Measurements from ENCODE around the gene FNDC10.
"Not testable (repeated sequence)": the region's sequence is repeated elsewhere in the genome, so short reads cannot be mapped to it uniquely, and the experiment has no call there.

FNDC10 gene

DNA sequence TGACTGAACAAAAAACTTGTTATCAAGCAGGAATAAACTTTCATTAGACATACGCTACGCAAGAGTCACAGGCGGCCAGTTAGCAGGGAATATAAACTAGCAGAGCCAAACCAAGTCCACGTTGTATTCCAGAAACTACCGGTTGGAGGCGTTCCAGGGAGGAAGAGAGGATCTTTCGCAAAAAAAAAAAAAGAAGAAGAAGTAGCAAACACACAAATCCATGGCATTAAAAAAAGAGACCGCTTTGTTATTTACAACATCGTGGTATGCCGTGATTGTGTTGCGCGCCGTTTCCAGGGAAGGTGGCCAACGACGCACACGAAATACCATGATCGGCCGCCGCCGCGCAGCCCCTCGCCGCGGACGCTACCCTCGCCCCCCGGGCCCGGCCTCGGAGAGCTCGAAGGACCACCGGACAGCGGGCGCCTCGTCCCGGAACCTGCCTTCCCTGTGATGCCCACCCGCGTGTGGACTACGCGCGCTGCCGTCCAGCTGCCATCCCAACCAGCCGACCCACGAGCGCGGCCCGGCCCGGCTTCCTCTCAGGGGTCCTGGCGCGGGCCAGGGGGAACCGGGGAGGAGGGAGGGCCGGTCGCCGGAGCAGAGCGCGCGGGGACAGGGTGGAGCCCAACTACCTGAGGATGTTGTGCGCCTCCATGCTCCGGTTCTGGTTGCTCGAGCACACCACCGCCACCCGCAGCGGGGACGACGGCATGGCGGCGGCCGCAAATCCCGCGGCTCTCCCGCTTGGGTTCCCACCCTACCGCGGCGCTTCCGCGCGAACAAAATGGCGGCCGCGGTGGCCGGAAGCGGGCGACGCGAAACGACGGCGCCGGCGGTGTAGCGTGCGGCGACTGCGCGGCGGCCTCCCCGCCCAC is 25.9 kb downstream of the FNDC10 start:
- Histone ChIP-seq H3K27me3 (ENCODE audit: insufficient read depth, low read length) (peaks cover 7% of the 10 kb centered on the region), H2AFZ (ENCODE audit: low read depth, low read length) (peak overlapping the region; percentile 22), H3K36me3 (ENCODE audit: insufficient read depth, low read length) (peaks cover 11% of the 10 kb centered on the region), H3K4me1 (ENCODE audit: insufficient read depth, low read length) (peaks cover 13% of the 10 kb centered on the region), H3K4me3 (ENCODE audit: low read length) (peak overlapping the region; percentile 88), H3K9me3 (ENCODE audit: low read length) (no peaks in the 10 kb centered on the region)

DNA sequence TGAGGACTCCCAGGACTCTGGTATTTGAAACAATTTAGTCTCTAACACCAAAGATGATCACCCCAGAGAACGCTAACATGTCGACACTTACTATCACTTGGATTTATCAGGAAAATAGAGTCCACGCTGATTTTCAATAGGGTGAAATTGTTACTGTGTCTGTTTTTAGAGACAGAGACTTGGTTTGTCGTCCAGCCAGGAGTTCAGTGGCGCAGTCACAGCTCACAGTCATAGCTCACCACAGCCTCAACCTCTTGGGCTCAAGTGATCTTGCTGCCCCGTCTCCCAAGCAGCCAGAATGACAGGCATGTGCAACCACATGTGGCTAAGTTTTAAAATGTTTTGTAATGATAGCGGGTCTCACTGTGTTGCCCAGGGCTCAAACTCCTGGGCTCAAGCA is 30.6 kb downstream of the FNDC10 start:
- Histone ChIP-seq H2AFZ (ENCODE audit: low read depth, low read length) (no peak overlapping the region), H3K4me3 (ENCODE audit: low read length) (no peak overlapping the region), H3K36me3 (ENCODE audit: insufficient read depth, low read length) (peaks cover 26% of the 10 kb centered on the region), H3K27me3 (ENCODE audit: insufficient read depth, low read length) (no peaks in the 10 kb centered on the region), H3K4me1 (ENCODE audit: insufficient read depth, low read length) (peaks cover 6% of the 10 kb centered on the region), H3K9me3 (ENCODE audit: low read length) (no peaks in the 10 kb centered on the region)

DNA sequence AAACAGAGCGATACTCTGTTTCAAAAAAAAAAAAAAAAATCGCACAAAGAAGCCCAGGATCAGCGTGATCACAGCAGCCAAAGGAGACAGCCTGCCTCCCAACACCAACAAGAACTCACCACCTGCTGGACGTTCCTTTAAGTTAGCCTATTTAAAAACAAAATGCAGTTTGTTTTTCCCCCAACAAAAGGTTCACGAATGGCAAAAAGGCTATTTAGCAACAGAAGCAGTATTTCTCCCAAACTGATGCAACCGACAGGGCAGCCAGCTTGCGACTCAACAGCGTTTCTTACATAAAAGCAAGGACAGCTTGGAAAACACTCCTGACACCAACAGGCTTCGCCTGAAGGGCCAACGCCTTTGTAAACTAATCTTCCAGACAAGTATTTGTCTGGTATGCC is 32.0 kb downstream of the FNDC10 start:
- H2AFZ ChIP-seq (ENCODE audit: low read depth, low read length) = no peak overlapping the region
- no peaks in the 10 kb centered on the region for H3K4me1 ChIP-seq (ENCODE audit: insufficient read depth, low read length)
- H3K9me3 ChIP-seq (ENCODE audit: low read length) = no peaks in the 10 kb centered on the region
- peaks cover 39% of the 10 kb centered on the region for H3K36me3 ChIP-seq (ENCODE audit: insufficient read depth, low read length)
- no peaks in the 10 kb centered on the region for H3K27me3 ChIP-seq (ENCODE audit: insufficient read depth, low read length)
- no peak overlapping the region for H3K4me3 ChIP-seq (ENCODE audit: low read length)

DNA sequence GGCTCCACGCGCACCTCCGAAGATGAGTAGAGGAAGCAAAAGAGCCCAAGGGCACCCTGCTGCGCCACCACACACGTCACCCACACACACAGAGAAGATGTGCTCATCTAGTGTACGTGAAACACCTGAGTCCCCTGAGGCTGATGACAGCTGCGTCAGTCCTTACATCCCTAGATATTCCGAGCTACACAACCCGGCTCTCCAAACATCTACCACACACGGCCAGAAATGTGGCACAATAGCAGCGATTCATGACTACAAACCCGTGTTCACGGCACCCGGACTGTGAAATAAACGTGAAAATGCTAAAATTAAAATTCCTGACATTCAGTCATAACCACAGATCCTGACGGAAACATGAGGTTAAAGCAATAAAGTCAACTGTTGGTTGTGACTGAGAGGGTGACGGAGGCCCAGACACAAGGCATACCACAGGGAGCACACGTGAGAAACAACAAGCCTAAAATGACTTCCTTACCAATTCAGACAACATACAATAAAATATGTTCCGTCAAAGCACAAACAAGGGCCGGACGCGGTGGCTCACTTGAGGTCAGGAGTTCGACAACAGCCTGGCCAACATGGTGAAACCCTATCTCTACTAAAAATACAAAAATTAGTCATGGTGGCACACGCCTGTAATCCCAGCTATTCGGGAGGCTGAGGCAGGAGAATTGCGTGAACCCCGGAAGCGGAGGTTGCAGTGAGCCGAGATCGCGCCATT is 32.6 kb downstream of the FNDC10 start:
- Histone ChIP-seq H3K4me1 (ENCODE audit: insufficient read depth, low read length) (no peaks in the 10 kb centered on the region), H3K4me3 (ENCODE audit: low read length) (no peak overlapping the region), H3K9me3 (ENCODE audit: low read length) (no peaks in the 10 kb centered on the region), H3K27me3 (ENCODE audit: insufficient read depth, low read length) (no peaks in the 10 kb centered on the region), H2AFZ (ENCODE audit: low read depth, low read length) (no peak overlapping the region), H3K36me3 (ENCODE audit: insufficient read depth, low read length) (peaks cover 44% of the 10 kb centered on the region)

DNA sequence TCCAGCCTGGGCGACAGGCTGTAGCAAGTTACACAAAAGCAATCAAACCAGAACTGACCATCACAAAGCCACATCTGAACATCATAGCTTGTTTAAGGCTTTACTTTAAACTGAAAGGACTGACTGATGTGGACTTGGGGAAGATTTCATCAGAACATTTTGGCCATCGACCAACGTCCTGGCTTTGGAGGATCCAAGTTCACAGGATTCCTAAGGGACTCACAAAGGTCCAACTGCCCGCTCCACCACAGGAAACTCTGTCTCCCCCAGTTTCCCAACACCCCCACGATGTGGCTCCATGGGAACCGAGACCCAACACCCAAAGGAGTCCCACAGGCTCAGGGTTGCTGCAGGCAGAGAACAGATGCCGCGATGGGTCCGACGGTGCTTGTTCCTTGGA is 34.6 kb downstream of the FNDC10 start:
- H3K4me1 ChIP-seq (ENCODE audit: insufficient read depth, low read length) = no peaks in the 10 kb centered on the region
- no peak overlapping the region for H3K4me3 ChIP-seq (ENCODE audit: low read length)
- no peak overlapping the region for H2AFZ ChIP-seq (ENCODE audit: low read depth, low read length)
- H3K27me3 ChIP-seq (ENCODE audit: insufficient read depth, low read length) = no peaks in the 10 kb centered on the region
- peaks cover 58% of the 10 kb centered on the region for H3K36me3 ChIP-seq (ENCODE audit: insufficient read depth, low read length)
- H3K9me3 ChIP-seq (ENCODE audit: low read length) = no peaks in the 10 kb centered on the region

DNA sequence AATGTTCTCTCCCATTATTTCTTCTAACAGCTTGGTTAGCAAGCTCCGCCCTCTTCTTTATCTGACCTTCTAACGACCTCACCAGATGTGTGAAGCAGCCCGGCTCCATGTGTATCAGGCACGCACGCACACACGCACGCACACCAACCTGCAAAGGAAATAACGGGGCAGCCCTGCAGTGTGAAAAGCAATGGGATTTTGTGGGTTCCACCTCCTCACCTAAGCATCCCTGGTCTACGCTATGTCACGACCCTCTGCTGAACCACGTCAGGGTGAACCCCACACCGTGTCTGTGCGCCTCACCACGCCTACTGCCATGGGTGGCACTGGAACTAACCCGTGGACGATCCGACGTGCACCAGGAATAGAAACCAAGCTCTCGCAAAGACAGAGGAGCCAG is 35.7 kb downstream of the FNDC10 start:
- Histone ChIP-seq H3K4me1 (ENCODE audit: insufficient read depth, low read length) (no peaks in the 10 kb centered on the region), H3K27me3 (ENCODE audit: insufficient read depth, low read length) (no peaks in the 10 kb centered on the region), H3K36me3 (ENCODE audit: insufficient read depth, low read length) (peaks cover 56% of the 10 kb centered on the region), H3K9me3 (ENCODE audit: low read length) (no peaks in the 10 kb centered on the region), H2AFZ (ENCODE audit: low read depth, low read length) (no peak overlapping the region), H3K4me3 (ENCODE audit: low read length) (no peak overlapping the region)

DNA sequence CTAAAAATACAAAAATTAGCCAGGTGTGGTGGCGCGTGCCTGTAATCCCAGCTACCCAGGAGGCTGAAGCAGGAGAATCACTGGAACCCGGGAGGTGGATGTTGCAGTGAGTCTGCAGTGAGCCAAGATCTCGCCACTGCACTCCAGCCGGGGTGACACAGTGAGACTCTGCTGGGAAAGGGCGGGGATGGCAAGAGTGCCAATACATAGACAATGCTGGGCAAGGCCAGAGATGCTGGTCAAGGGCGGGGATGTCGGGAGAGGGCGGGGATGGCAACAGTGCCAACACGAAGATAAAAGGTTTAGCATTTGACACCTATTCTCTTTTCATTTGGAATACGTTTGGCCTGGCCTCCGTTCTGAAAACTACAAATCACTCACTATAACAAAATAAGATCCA is 36.2 kb downstream of the FNDC10 start:
- Histone ChIP-seq H3K36me3 (ENCODE audit: insufficient read depth, low read length) (peaks cover 54% of the 10 kb centered on the region), H3K27me3 (ENCODE audit: insufficient read depth, low read length) (no peaks in the 10 kb centered on the region), H2AFZ (ENCODE audit: low read depth, low read length) (no peak overlapping the region), H3K9me3 (ENCODE audit: low read length) (no peaks in the 10 kb centered on the region), H3K4me3 (ENCODE audit: low read length) (no peak overlapping the region), H3K4me1 (ENCODE audit: insufficient read depth, low read length) (no peaks in the 10 kb centered on the region)

DNA sequence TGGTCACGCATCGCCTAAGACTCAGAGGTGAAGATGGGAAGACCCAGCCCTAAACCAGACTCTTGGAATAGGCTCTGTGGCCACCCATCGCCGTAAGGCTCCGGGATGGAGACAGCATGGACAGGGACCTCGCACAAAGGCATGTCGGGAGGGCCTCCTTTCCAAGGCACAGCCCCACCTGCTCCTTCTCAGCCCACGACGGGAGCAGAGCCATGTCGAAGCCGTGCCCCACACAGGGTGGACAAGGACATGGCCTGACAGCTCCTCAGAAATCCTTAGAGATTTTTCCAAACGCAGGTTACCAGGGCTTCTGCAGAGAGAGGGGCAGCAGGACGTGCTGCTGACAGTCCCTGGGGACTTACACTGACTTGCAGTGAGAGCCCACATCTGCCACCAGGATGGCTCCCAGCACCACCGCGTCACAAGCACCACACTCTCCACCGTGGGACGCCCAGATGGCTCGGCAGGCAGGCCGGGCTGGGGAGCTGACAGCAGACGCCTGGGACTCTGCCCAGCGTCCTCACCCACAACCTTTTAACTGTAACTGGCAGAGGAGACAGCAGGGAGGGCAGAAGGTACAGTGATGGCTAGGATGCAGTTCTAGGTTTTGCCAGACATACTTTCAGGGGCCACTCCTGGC is 37.3 kb downstream of the FNDC10 start:
- no peak overlapping the region for H3K4me3 ChIP-seq (ENCODE audit: low read length)
- H3K4me1 ChIP-seq (ENCODE audit: insufficient read depth, low read length) = no peaks in the 10 kb centered on the region
- no peaks in the 10 kb centered on the region for H3K9me3 ChIP-seq (ENCODE audit: low read length)
- peaks cover 52% of the 10 kb centered on the region for H3K36me3 ChIP-seq (ENCODE audit: insufficient read depth, low read length)
- H3K27me3 ChIP-seq (ENCODE audit: insufficient read depth, low read length) = no peaks in the 10 kb centered on the region
- no peak overlapping the region for H2AFZ ChIP-seq (ENCODE audit: low read depth, low read length)

DNA sequence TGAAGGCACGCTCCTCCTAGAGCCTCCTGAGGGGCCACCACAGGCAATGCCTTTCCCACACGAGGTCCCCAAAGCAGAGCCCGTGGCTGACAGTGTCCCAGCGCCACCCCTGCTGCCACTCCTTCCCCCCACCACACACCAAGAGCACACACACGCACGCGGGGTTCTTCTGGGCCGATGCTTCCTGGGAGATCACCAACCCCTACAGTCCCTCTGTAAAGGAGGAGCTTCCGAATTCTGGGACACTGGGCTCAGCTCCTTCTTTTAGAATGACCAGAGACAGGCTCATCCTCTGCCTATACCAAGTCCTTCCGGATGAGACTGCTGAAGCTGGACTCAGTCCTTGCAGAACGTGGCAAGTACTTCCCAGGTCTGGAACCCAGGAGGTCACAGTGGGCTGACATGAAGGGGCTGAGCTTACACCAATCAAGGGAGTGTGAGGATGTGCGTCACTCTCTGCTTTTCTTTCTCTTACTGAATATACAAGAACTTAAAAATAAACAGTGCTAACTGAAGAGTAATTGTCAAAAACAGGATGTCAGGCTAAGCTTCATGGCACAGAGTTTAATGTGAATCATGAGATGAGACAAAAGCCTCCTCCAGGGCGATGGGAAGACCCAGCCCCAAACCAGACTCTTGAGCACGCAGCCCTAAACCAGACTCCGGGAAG is 38.0 kb downstream of the FNDC10 start:
- H3K27me3 ChIP-seq (ENCODE audit: insufficient read depth, low read length) = no peaks in the 10 kb centered on the region
- H3K4me1 ChIP-seq (ENCODE audit: insufficient read depth, low read length) = no peaks in the 10 kb centered on the region
- no peak overlapping the region for H2AFZ ChIP-seq (ENCODE audit: low read depth, low read length)
- H3K4me3 ChIP-seq (ENCODE audit: low read length) = no peak overlapping the region
- H3K9me3 ChIP-seq (ENCODE audit: low read length) = no peaks in the 10 kb centered on the region
- H3K36me3 ChIP-seq (ENCODE audit: insufficient read depth, low read length) = peaks cover 52% of the 10 kb centered on the region

DNA sequence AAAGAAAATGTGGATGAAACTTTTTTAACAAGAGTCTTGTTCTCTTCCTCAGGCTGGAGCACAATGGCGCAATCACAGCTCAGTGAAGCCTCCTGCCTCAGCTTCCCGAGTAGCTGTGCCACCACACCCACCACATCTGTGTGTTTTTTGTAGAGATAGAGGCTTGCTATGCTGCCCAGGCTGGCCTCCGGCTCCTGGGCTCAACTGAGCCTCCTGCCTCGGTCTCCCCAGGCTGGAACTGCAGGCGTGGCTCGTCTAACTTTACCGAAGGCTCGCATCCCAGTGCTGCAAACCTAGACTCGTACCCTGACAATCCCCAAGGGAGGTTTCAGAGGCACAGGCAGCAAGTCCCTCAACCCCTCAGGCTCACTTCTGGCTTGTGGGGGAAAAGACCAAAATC is 39.8 kb downstream of the FNDC10 start:
- Histone ChIP-seq H3K4me3 (ENCODE audit: low read length) (no peak overlapping the region), H3K27me3 (ENCODE audit: insufficient read depth, low read length) (no peaks in the 10 kb centered on the region), H3K4me1 (ENCODE audit: insufficient read depth, low read length) (peaks cover 7% of the 10 kb centered on the region), H3K9me3 (ENCODE audit: low read length) (no peaks in the 10 kb centered on the region), H2AFZ (ENCODE audit: low read depth, low read length) (no peak overlapping the region), H3K36me3 (ENCODE audit: insufficient read depth, low read length) (peaks cover 46% of the 10 kb centered on the region)

DNA sequence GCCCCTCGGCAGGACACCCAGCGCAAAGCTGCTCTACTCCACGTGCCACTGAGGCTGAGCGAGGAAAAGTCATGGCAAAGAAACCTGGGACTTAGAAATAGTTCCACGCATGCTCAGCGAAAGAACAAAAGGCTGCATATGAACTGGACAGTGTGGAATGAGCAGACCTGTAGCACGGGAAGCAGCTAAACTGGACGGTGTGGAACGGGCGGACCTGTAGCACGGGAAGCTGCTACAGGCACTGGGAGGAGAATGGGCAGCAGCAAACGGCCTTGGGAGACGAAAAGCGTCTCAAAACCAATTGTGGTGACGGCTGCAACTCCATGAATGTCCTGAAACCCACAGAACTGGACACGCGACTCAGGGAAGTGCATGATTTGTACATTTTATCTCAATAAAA is 40.9 kb downstream of the FNDC10 start:
- H3K4me3 ChIP-seq (ENCODE audit: low read length) = no peak overlapping the region
- peaks cover 16% of the 10 kb centered on the region for H3K4me1 ChIP-seq (ENCODE audit: insufficient read depth, low read length)
- peaks cover 37% of the 10 kb centered on the region for H3K36me3 ChIP-seq (ENCODE audit: insufficient read depth, low read length)

DNA sequence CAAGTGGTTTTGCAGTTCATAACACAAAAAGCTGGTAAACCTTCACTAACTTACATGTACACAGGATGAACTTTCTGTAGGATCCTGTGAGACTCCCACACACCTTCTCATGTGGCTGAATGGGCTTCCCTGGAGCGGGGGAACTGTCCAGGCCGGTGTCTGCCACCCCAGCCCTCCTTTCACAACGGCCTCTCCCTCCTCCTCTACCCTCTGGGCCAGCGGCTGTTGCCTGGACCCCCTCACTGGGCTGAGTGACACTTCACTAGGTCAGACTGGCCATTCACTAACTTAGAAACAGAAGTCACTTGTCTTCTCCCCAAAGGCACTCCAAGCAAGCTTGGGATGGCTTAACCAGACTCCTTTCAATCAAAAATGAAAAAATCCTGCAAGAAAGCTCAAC is 41.3 kb downstream of the FNDC10 start:
- no peak overlapping the region for H3K4me3 ChIP-seq (ENCODE audit: low read length)
- no peaks in the 10 kb centered on the region for H3K27me3 ChIP-seq (ENCODE audit: insufficient read depth, low read length)
- no peak overlapping the region for H2AFZ ChIP-seq (ENCODE audit: low read depth, low read length)
- H3K9me3 ChIP-seq (ENCODE audit: low read length) = no peaks in the 10 kb centered on the region
- H3K36me3 ChIP-seq (ENCODE audit: insufficient read depth, low read length) = peaks cover 32% of the 10 kb centered on the region
- peaks cover 16% of the 10 kb centered on the region for H3K4me1 ChIP-seq (ENCODE audit: insufficient read depth, low read length)

More for the DNA sequence above, 40.9 kb downstream of the FNDC10 start:
- Histone ChIP-seq H2AFZ (ENCODE audit: low read depth, low read length) (no peak overlapping the region), H3K27me3 (ENCODE audit: insufficient read depth, low read length) (no peaks in the 10 kb centered on the region), H3K9me3 (ENCODE audit: low read length) (no peaks in the 10 kb centered on the region)

DNA sequence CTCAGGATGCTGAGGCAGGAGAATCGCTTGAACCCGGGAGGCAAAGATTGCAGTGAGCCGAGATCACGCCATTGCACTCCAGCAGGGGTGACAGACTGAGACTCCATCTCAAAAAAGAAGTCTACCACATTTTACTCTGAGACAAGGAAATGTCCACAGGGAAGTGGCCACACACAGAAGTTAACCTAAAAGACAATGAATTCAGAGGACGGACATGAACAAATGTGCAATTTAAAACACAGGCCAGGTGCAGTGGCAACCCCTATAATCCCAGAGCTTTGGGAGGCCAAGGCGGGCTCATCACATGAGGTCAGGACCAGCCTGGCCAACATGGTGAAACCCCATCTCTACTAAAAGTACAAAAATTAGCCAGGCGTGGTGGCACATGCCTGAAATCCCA is 42.2 kb downstream of the FNDC10 start:
- H3K4me3 ChIP-seq (ENCODE audit: low read length); H2AFZ ChIP-seq (ENCODE audit: low read depth, low read length); H3K9me3 ChIP-seq (ENCODE audit: low read length); H3K27me3 ChIP-seq (ENCODE audit: insufficient read depth, low read length): not testable (repeated sequence)
- peaks cover 25% of the 10 kb centered on the region for H3K36me3 ChIP-seq (ENCODE audit: insufficient read depth, low read length)
- peaks cover 16% of the 10 kb centered on the region for H3K4me1 ChIP-seq (ENCODE audit: insufficient read depth, low read length)
